ENCODE data around the gene PDE4D.

- TF ChIP-seq EZH2 (IDR thresholded peaks at IDR 0.05; ENCODE audit: borderline replicate concordance, insufficient read depth, low read depth, low read length, poor library complexity, severe bottlenecking) (no peak), CTCF (IDR thresholded peaks at IDR 0.05) (no peak)
Measured at GRCh38 chr5:59293700-59294099, 599.8 kb downstream of the PDE4D start.
